ENCODE data around the gene ETV7. TPM values are rescaled to one million over a fixed set of nuclear protein-coding genes. Genes with fewer than 3 reads are reported as not detected.

Gene ETV7
- total RNA-seq, 2 donors from 2014 or later = 0.66 to 0.78 TPM

DNA sequence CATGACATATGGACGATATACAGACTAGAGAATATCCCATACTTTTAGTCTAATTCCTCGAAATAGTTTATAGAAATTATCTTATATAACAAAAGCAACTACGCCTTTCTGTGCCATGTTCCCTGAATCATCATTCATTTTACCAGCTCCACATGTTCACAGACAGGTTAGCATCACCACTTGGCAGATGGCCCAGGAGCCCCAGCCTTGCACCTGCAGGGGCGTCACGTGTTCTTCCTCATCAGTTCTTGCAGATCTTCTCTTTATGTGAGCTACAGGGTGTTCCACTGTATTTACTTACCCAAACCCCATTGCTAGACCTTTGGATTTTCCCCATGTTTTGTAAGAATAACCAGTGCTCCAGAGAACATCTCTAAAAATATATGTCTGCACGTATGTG, 38.2 kb downstream of the ETV7 start:
- peak in 3 of 4 donors; percentile 40 to 54 (median 52) for DNase-seq
- Histone ChIP-seq H3K4me3 (no peak overlapping the region), H3K36me3 (replicated peaks in 1 of 2; ENCODE audit: insufficient read depth in 1 of 2, low read depth in 2 of 2) (no peaks in the 10 kb centered on the region), H3K27ac (no peak overlapping the region), H3K9me3 (no peaks in the 10 kb centered on the region), H3K4me1 (peaks cover 31% of the 10 kb centered on the region), H3K27me3 (no peaks in the 10 kb centered on the region)
- intact Hi-C loops (cut with DNase I) = no loop called here
- TF ChIP-seq, protein P1, sequence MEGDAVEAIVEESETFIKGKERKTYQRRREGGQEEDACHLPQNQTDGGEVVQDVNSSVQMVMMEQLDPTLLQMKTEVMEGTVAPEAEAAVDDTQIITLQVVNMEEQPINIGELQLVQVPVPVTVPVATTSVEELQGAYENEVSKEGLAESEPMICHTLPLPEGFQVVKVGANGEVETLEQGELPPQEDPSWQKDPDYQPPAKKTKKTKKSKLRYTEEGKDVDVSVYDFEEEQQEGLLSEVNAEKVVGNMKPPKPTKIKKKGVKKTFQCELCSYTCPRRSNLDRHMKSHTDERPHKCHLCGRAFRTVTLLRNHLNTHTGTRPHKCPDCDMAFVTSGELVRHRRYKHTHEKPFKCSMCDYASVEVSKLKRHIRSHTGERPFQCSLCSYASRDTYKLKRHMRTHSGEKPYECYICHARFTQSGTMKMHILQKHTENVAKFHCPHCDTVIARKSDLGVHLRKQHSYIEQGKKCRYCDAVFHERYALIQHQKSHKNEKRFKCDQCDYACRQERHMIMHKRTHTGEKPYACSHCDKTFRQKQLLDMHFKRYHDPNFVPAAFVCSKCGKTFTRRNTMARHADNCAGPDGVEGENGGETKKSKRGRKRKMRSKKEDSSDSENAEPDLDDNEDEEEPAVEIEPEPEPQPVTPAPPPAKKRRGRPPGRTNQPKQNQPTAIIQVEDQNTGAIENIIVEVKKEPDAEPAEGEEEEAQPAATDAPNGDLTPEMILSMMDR (IDR thresholded peaks at IDR 0.05) = no peak
- no peak for TF ChIP-seq POLR2A (IDR thresholded peaks at IDR 0.05)
- 78 to 85% methylated on average over 6 of the region's 6 CpGs for WGBS, 2 donors
- ATAC-seq = no peak

DNA sequence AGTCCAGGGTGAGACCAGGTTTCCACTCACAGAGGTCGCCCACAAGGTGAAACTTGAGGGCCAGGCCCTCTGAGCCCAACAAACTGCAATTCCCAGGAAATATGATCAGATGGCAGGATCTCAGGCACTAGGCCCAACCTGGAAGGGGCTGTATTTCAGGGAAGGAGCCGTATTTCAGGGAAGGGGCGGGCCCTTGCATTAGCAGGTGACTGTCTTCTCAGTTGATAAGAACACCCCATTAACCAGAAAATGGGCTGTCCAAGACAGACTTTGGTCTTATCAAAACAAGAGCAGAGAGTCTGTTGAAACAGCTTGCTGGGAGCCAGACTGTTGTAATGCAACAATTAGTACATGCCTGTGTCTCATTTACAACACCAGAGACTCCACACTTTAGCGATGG, 39.8 kb downstream of the ETV7 start:
- intact Hi-C loops (cut with DNase I) = no loop called here
- 47 to 54% methylated on average over 4 of the region's 4 CpGs for WGBS, 2 donors
- H3K4me3 ChIP-seq = no peak overlapping the region
- no peaks in the 10 kb centered on the region for H3K9me3 ChIP-seq
- DNase-seq (peak; percentile 22 to 81 (median 57)), ATAC-seq (peak; percentile 73)
- H3K36me3 ChIP-seq (replicated peaks in 1 of 2; ENCODE audit: insufficient read depth in 1 of 2, low read depth in 2 of 2) = no peaks in the 10 kb centered on the region
- no peaks in the 10 kb centered on the region for H3K27me3 ChIP-seq
- H3K4me1 ChIP-seq = peaks cover 31% of the 10 kb centered on the region
- H3K27ac ChIP-seq = peak overlapping the region in 3 of 4 donors; percentile 34 to 62 (median 56)
- TF ChIP-seq POLR2A (IDR thresholded peaks at IDR 0.05) = no peak
- TF ChIP-seq, protein P1 (IDR thresholded peaks at IDR 0.05) = no peak

DNA sequence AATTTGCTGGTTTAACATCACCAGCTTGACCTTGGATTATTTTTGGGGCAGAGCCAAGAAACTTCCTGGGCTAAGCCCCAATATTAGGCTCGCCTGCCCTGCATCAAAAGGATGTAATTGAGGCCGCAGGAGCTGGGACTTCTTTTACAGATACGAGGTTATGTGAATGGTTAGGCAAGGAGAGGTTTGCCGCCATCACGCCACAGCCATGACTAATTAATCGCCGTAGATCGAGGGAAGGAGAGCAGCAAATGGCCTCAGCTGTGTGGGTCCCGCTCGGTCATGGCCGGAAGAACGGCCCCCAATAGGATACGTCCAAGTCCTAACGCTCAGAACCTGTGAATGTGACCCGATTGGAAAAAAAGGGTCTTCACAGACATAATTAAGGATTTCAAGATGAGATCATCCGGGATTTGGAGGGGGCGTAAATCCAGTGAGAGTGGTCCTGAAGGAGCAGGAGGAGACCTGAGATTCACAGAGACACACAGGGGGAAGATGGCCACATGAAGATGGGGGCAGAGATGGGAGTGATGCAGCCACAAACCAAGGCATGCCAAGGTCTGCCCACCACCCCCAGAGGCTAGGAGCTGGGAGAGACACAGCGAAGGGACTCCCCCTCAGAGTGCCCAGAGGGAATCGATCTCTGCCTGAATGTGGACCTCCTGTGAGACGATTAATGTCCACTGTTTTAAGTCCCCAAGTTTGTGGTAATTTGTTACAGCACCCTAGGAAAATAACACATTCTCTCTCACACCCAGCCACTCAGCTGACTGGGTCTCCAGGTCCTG, 40.8 kb downstream of the ETV7 start:
- peak overlapping the region in 2 of 4 donors; percentile 56 to 62 for H3K27ac ChIP-seq
- intact Hi-C loops (cut with DNase I) = no loop called here
- ATAC-seq (no peak), DNase-seq (no peak)
- no peaks in the 10 kb centered on the region for H3K36me3 ChIP-seq (replicated peaks in 1 of 2; ENCODE audit: insufficient read depth in 1 of 2, low read depth in 2 of 2)
- H3K4me1 ChIP-seq = peaks cover 31% of the 10 kb centered on the region
- WGBS, 2 donors = 90 to 97% methylated on average over 19 to 20 of the region's 20 CpGs
- TF ChIP-seq, protein P1 (IDR thresholded peaks at IDR 0.05) = no peak
- no peak overlapping the region for H3K4me3 ChIP-seq
- no peaks in the 10 kb centered on the region for H3K9me3 ChIP-seq
- no peaks in the 10 kb centered on the region for H3K27me3 ChIP-seq

DNA sequence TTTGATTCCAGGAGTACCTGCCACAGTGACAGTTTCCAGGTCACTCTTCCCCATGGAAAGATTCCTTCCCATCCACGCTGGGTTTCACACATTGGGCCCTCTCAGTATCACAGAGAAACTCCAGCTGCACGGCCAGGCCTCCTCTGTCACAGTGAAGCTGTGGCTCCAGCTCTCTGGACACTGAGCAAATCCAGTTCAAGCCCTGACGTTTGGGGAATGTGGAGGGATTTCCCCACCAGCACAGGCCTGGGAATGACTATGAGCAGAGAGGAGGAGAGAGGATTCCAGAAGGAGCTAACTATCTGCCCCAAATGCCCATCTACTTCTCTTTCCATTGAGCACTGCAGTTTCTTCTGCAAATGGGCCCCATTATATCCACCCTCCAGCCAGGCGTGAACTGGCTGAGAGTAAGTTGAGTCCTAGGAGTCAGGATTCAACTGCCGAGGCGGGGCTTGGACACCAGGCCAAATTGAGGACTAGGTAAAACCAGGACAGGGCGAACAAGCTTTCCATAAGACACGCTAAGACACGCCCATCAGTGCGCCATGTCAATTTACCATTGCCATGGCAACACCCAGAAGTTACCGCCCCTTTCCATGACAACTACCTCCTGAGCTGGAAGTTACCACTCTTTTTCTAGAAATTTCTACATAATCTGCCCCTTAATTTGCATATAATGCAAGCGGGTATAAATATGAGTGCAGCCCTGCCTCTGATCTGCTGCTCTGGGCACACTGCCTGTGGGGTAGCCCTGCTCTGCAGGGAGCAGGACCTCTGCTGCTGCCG, 41.6 kb downstream of the ETV7 start:
- peaks cover 28% of the 10 kb centered on the region for H3K4me1 ChIP-seq
- TF ChIP-seq POLR2A (IDR thresholded peaks at IDR 0.05) = no peak
- TF ChIP-seq, protein P1 (IDR thresholded peaks at IDR 0.05) = no peak
- intact Hi-C loops (cut with DNase I) = no loop called here
- DNase-seq = no peak
- ATAC-seq = no peak
- no peak overlapping the region for H3K27ac ChIP-seq
- no peak overlapping the region for H3K4me3 ChIP-seq
- H3K9me3 ChIP-seq = no peaks in the 10 kb centered on the region
- no peaks in the 10 kb centered on the region for H3K27me3 ChIP-seq
- no peaks in the 10 kb centered on the region for H3K36me3 ChIP-seq (replicated peaks in 1 of 2; ENCODE audit: insufficient read depth in 1 of 2, low read depth in 2 of 2)
- 88 to 89% methylated on average over 11 to 13 of the region's 13 CpGs for WGBS, 2 donors

Data from body of pancreas (tissue), 4 donors.